IPS-NIHi11 (cell line): ENCODE results near the gene LRRC28.
"Not testable (repeated sequence)": the region's sequence is repeated elsewhere in the genome, so short reads cannot be mapped to it uniquely, and the experiment has no call there.

ENCODE experiments used
- DNase-seq: peaks from one replicate; pipeline ENCODE4 v3.0.0; 2012; ENCODE audit warnings: mixed read lengths, low spot score

Gene LRRC28

DNA sequence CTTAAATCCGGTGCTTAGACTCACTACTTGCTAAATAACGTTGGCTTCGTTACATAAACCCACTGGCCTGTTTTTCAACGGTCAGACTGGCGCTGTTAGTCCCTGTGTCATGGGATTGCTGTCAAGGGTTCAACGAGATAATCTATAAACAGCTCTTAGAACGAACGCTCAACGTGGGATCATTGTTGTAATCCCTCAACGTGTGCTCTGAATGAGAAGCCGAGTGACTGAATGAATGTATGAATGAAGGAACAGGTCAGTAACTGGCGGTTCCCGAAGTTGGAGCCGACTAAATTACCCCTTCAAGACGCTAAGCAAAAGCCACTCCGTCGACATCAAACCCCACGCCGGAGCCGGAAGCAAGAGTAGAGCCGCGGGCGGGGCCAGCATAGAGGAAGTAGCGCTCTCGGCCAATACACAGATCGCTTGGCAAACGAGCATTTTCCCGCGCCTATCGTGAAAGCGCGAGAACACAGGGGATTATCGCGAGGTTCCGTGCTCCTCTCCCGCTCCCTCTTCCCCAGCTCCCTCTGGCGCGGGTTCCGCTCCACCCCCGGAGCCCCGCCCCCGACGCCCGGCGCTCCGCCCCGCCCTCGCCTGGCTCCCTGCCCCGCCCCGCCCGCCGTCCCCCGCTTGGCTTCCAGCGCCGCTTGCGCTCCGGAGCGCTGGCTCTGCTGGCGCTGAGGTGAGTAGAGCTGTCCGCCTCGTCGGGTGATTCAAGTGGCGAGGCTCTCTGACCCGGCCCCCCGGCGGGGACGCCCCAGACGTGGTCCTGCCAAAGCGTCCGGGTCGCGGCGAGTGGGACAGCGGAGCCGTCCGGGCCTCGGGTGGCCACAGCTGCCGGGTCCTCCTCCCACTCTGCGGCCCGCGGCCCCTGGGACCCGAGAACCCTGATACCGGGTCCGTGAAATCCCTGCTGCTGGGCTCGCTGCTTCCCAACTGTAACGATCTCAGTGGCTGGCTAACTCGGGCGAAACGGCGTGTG is at the start of gene LRRC28:
Gene LRRC28 (plus strand): TSS at position 625 of the 985 bp plus-strand sequence. CDS start 4,477 bp downstream, outside the sequence.
- peak; percentile 97 for DNase-seq

DNA sequence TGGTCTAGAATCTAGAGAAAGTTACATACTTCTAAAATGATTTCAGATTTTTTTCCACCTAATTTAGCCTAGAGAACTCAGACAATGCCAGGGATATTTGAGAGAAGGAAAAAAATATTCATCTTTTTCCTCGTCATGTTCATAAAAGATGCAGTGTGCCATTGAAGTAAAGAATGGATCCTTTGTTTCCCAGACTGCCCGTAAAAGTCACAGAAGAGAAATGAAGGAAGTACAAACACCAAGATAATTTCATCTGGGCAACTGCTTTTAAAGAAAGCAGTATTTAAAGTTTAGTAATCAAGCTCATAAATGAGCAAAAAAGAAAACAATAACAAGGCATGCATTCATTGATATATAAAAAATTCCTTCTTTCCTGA is 49.1 kb upstream of the LRRC28 start:
- DNase-seq, result no peak

- DNase-seq, result no peak
These were observed 43.6 kb upstream of the LRRC28 start for GRCh38 chr15:99207672-99208071.

DNA sequence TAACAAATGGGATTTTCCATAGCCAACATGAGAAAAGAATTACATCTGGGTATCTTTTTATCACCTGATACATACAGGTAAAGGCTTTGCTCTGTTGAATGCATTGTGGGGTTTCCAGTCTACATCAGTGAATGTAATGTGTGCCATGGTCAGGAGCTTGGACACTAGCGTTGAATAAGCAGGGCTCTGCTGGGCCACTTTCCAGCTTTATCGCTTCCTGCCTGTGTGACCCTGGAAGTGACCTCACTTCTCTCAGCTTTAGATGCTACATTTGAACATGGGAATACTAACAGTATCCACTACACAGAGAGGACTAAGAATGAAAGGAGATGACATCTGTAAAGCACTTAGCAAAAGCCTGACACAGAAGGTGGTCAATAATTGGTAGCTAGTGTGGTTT is 42.0 kb upstream of the LRRC28 start:
- no peak for DNase-seq

DNA sequence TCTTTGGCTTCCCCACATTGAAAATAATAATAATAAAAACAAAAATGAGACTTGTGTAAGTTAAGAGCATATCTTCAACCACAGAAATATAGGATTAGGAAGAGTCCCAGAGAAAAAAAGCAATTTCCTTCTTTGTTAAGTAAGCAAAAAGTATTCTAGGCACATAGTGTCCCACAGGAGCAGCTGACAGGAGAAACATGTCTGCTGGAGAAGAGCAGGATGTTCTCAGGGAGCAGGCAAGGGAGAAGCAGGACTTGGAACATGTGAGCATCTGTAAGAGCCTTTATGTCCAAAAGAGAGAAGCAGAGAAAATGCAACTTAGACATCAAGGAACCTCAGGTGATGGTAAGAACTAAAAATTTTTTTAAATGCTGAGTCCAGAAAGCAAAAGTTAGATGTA is 40.9 kb upstream of the LRRC28 start:
- no peak for DNase-seq

DNA sequence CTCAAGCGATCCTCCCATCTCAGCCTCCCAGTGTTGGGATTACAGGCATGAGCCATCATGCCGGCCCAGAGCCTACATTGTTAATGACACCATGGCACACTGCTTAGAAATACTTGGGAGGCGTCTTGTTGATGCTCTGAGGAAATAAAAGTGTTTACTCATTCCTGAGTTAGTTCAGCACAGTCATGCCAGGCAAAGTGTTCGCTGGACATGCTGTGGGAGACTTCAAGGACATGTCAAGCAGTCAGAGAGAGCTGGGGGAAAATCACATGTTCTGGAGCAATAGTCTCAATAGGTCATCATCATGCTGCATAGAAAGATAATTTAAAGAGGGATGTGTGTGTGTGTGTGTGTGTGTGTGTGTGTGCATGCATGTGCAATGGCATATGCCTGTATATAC is 39.4 kb upstream of the LRRC28 start:
- no peak for DNase-seq

GRCh38 chr15:99212406-99212805 is 38.9 kb upstream of the LRRC28 start:
- DNase-seq, result no peak

DNA sequence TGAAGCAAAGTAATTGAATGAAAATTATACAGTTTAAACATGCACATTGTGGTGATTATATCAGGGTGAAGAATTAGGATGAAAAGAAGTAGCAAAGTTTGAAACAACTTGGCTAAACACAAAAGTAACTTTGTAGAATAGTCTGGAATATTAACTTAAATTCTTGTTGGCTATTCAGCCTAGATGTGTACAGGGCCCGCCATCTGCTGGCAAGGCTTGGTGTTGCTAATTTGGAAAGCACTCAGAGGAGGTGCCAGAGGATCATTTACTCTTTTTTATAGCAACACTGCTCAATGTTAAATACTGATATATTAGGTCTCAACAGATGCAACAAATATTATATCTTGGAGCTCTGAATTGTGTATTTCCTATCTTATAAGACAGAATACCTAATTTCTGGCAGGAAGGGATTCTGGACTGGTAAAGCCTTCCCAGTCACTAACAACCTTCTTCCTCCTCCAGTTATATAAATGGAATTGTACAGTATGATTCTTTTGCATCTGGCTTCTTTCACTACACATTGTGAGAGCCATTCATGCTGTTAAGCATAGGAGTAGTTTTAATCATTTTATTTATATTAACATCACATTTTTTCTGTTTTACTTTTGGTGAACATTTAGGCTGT is 38.0 kb upstream of the LRRC28 start:
- peak; percentile 69 for DNase-seq

DNA sequence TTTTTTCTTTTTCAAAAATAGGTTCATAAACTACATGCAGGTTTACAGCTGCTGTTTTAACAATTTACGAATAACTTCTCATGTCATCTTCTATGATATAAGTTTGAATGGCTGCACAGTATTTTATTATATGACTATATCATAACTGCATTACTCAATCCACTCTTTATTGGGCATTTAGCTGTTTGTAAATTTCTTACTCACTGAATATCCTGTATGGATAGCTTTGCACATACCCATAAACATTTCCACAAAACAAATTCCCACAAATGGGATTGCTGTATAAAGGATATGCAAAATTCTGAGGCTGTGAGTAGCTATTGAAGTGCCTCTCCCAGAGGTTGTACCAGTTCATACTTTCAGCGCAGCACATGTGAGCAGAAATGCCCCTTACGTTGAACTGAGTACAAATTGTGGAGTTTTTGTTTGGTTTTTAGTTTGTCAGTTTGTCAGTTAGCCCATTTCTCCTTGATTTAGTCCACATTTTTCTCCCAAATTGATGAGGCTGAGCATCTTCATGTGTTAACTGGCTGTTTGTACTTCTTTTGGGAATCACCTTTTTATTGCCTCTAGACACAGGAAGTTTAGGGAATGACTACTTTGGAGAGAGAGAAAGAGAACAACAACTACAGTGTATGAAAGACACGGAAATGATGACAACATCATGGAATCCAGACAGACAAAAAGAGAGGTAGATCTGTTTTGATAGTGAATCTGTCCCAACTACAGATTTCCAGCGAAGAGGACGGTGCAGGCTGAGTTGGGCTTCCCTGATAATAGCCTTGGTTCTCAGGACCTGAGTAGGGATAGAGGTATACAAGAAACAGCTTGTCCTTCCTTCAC is 26.7 kb upstream of the LRRC28 start:
- no peak for DNase-seq

DNA sequence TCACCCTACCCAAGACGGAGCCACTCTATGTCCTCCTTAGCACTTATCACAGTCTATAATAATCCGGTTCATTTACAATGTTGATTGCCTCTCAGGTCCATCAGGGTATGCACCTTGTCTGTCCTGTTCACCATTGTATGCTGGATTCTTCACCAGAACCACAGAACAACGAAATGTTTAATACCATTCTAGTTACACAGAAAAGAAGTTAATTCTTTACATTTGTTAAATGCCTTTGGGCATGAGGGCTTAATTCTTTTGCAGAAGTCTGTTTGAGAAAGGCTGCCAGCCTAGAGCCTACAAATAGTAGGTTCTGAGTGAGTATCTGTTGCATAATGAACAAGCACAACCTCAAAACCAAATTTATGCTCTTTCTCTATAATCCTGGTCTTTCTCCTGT is 24.5 kb upstream of the LRRC28 start:
- DNase-seq, result no peak

GRCh38 chr15:99228120-99228770 is 23.0 kb upstream of the LRRC28 start:
- DNase-seq, result no peak

DNA sequence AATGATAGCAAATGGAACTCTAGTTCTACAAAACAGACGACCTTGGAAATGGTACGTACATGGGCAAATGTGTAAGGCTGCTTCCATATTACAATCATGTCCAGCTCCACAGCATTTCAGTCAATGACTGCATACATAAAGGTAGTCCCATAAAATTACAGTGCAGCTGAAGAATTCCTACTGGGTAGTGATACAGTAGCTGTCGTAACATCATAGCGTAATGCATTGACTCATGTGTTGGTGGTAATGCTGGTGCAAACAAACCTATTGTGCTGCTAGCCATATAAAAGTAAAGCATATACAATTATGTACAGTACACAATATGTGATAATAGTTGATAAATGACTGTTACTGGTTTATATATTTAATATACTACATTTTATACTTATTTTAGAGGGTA is 20.4 kb upstream of the LRRC28 start:
- DNase-seq, result no peak

- DNase-seq, result no peak
These were observed 18.5 kb upstream of the LRRC28 start for GRCh38 chr15:99232740-99233139.

- DNase-seq, result not testable (repeated sequence)
These were observed 17.1 kb upstream of the LRRC28 start for GRCh38 chr15:99234160-99234559.

DNA sequence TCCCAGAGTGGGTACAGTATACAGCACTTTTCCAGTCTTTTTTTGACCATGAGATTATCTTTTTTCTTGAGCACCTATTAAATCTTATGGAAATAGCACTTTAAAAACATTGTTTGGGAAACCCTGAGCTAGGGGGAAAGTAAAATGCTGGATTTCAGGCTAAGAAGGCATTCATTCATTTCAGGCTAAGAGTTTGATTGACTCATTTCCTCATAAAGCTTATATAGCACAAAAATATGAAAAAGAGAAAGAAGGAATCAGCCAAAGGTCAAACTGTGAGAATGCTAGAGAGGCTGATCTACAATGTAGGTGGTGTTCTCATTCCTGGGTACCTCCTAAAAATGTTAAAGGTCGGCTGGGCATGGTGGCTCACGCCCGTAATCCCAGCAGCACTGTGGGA is 12.4 kb upstream of the LRRC28 start:
- DNase-seq, result no peak

DNA sequence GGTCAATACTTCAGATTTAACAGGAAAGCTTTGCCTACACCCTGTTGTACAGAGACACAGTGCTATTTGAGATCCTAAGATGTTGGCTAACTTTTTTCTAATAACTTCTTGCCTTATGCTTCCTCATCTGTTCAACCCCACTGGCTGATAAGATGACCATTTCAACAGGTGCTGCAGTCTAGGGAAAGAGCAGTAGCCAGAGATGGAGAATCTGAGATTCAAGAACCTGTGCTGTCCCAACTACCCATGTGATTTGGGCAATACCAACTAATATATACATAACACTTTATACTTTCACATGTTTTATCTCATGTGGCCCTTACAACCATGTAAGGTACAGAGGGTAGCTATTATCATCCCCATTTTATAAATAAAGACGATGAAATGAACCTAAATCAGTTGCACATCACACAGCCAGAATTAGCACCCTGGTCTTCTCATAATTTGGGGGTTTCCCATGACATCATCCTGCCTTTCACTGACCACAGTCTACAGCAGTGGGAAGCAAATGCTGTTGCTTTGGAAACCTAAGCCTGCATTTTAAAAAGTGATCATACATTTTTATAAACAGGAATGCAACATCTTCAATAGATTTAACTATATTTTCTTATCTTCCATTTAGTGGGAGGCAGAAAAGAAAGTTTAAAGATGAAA is 11.6 kb upstream of the LRRC28 start:
- DNase-seq, result no peak

- DNase-seq, result no peak
These were observed 9.5 kb upstream of the LRRC28 start for GRCh38 chr15:99241752-99242151.

- DNase-seq, result no peak
These were observed 7.0 kb upstream of the LRRC28 start for GRCh38 chr15:99244306-99244705.

DNA sequence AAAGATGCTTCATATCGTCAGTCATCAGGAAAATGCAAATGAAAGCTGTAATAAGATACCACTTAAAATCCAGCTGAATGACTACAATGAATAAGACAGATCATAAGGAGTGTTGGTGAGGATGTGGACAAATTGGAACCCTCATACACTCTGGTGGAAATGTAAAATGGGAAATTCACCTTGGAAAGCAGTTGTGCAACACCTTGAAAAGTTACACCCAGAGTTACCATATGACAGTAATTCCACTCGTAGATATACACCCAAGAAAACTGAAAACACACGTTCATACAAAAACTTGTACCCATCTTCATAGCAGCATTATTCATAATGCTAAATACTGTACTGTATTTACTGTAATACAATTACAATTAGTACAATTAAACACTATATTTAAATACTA is 4.2 kb upstream of the LRRC28 start:
- no peak for DNase-seq

DNA sequence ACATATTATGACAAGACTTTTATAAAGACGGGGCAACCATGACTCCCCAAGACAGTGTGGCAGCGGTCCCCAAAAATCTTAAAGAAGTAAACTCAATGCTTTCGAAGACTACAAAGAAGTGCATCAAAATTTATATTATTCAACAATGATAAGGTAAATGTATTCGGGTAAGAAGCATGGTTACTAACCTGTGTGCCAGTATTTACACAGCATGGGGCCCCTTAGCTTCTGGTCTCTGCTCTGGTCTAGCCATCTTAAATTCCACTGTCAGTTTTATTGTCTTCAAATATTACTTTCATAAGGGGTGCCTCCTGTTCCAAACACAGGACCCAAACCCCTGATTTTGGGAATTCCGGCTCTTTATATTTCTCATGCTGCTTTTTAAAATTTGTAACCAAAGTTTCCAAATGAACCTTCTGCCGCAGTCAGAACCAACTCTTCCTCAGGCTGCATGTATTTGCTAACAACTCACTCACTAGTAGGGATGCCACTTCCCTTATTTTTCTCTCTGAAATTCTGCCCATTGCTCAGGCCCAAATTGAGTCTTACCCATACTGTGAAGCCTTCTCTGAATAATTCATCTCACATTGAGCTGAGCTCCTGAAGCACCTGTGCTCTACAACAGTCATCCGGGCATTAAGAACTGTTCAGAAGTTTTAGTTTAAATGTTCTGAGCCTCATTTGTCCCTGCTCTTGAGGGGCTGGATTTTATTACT is 3.1 kb upstream of the LRRC28 start:
- no peak for DNase-seq
